Measurements from ENCODE around the gene FAM210A. TPM values are rescaled to one million over a fixed set of nuclear protein-coding genes. Genes with fewer than 3 reads are reported as not detected.

Gene FAM210A
- total and polyA plus RNA-seq, 4 donors = 16.9 to 32.6 (median 20.1) TPM

DNA sequence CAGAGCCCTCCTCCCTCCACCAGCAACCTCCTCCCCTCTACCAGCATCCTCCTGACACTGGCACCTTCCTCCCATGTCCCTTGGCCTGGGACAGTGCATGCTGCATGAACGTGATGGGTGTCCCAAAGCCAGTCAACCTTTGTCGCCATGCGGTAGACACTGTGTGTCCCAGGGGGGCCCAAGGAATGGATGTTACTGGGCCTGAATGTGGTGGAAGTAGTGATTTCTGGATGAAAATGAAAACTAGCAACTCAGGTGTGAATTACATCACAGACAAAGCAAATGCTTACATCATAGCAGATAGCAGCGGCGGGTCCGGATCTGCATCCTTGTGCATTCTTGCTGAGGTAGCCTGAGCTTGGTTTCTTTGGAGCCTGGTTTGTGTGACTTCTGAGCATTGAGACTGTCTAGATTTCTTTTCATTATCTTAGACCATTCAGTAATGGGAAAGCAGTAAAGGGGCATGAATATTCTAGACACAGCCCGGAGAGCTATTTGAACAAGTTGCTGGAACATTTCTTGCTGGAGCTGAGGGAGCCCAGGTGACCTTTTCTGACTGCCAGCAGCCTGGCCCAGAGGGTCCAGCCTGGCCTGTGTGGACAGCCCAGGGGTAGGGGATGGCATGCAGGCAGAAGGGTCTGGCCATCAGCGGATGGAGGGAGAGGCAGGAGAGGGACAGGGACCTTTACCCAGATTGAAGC is 100.4 kb downstream of the FAM210A start:
- Histone ChIP-seq H3K4me1 (ENCODE audit: control insufficient read depth, insufficient read depth, low read length) (peaks cover 51% of the 10 kb centered on the region), H3K4me3 (ENCODE audit: low read depth, low read length) (no peak overlapping the region), H3K27me3 (ENCODE audit: control insufficient read depth, insufficient read depth, low read length) (no peaks in the 10 kb centered on the region), H3K9me3 (ENCODE audit: control insufficient read depth, insufficient read depth, low read length) (no peaks in the 10 kb centered on the region), H3K36me3 (ENCODE audit: control insufficient read depth, insufficient read depth, low read length) (peaks cover 42% of the 10 kb centered on the region), H3K27ac (ENCODE audit: low read depth, low read length) (no peak overlapping the region)
- 70% methylated on average over 2 of the region's 8 CpGs for WGBS (ENCODE audit: insufficient coverage)
- DNase-seq (ENCODE audit: low read depth in 4 of 6, low spot score in 6 of 6) = no peak

DNA sequence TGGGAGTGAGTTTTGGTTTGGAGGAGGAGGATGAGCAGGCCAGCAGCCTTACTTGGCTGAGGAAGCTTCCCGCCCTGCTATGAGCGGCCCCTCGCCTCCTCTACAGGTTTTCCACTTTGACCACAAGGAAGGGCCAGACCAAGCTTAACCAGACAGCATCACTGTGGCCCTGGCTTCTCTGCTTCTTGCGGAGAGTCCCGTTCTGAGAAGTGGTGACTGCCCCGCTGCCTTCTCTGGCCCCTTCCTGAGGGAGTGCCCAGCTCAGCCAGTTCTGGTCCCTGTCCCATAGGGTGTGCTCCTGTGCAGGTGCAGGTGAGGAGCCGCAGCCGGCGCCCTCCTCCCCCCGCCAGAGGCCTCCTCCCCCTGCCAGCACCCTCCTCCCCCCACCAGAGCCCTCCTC is 101.0 kb downstream of the FAM210A start:
- no peaks in the 10 kb centered on the region for H3K27me3 ChIP-seq (ENCODE audit: control insufficient read depth, insufficient read depth, low read length)
- no peak for DNase-seq (ENCODE audit: low read depth in 4 of 6, low spot score in 6 of 6)
- no peaks in the 10 kb centered on the region for H3K9me3 ChIP-seq (ENCODE audit: control insufficient read depth, insufficient read depth, low read length)
- 100% methylated on average over 5 of the region's 10 CpGs for WGBS (ENCODE audit: insufficient coverage)
- H3K4me3 ChIP-seq (ENCODE audit: low read depth, low read length) = no peak overlapping the region
- peaks cover 51% of the 10 kb centered on the region for H3K4me1 ChIP-seq (ENCODE audit: control insufficient read depth, insufficient read depth, low read length)
- H3K36me3 ChIP-seq (ENCODE audit: control insufficient read depth, insufficient read depth, low read length) = peaks cover 45% of the 10 kb centered on the region
- H3K27ac ChIP-seq (ENCODE audit: low read depth, low read length) = no peak overlapping the region

DNA sequence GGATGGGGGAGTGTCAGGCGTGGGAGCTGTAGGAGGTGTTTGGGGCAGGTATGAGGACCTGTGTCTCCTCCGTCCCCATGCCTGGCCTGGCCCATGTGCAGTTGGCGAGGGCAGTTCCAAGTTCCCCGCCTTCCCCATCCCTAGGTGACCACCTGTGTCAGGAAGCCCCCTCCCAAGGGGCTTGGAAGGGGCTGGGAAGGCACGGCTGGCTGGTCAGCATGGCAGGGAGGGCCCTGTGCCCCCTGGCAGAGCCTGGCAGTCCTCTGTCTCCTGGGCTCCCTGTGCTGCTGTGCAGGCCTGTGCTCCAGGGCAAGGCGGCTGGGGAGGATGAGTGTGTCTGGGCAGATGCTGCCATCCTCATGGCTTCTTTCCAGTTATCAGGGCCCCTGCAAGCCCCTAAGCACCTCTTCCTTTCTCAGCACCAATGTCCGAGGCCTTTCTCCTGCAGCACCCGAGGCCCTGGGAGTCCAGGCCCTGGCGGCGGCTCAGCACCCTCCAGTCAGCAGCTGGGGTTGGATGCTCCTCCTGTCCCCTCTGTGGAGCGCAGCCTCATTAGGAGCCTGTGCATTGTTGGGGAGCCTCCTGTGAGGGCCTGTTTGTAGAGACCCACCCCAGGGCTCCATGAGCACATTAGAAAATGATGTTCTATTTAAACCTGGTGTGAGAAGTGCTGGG is 101.7 kb downstream of the FAM210A start:
- H3K9me3 ChIP-seq (ENCODE audit: control insufficient read depth, insufficient read depth, low read length) = no peaks in the 10 kb centered on the region
- no peak overlapping the region for H3K4me3 ChIP-seq (ENCODE audit: low read depth, low read length)
- H3K4me1 ChIP-seq (ENCODE audit: control insufficient read depth, insufficient read depth, low read length) = peaks cover 48% of the 10 kb centered on the region
- H3K27me3 ChIP-seq (ENCODE audit: control insufficient read depth, insufficient read depth, low read length) = no peaks in the 10 kb centered on the region
- no peak overlapping the region for H3K27ac ChIP-seq (ENCODE audit: low read depth, low read length)
- no peak for DNase-seq (ENCODE audit: low read depth in 4 of 6, low spot score in 6 of 6)
- peaks cover 52% of the 10 kb centered on the region for H3K36me3 ChIP-seq (ENCODE audit: control insufficient read depth, insufficient read depth, low read length)
- 91% methylated on average over 7 of the region's 11 CpGs for WGBS (ENCODE audit: insufficient coverage)

DNA sequence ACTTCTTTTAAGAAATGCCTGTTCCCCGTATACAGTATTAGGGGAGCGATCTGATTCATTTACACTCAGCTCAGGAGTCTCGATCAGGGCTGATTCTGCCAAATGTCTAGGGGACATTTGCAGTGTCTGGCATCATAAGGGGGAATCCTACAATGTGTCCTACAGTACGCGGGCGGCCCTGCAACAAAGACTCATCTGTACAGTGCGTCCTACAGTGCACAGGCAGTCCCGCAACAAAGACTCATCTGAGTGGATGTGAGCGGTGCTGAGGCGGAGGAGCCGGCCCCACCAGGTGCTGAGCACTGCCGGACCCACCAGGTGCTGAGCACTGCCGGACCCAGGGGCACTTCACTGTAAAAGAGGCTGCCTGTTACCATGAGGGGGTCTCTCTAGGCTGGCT is 102.5 kb downstream of the FAM210A start:
- Histone ChIP-seq H3K4me3 (ENCODE audit: low read depth, low read length) (no peak overlapping the region), H3K4me1 (ENCODE audit: control insufficient read depth, insufficient read depth, low read length) (peaks cover 48% of the 10 kb centered on the region), H3K9me3 (ENCODE audit: control insufficient read depth, insufficient read depth, low read length) (no peaks in the 10 kb centered on the region), H3K36me3 (ENCODE audit: control insufficient read depth, insufficient read depth, low read length) (peaks cover 55% of the 10 kb centered on the region), H3K27me3 (ENCODE audit: control insufficient read depth, insufficient read depth, low read length) (no peaks in the 10 kb centered on the region), H3K27ac (ENCODE audit: low read depth, low read length) (no peak overlapping the region)
- WGBS (ENCODE audit: insufficient coverage) = 69% methylated on average over 12 of the region's 13 CpGs
- peak in 1 of 6 donors; percentile 19 for DNase-seq (ENCODE audit: low read depth in 4 of 6, low spot score in 6 of 6)

DNA sequence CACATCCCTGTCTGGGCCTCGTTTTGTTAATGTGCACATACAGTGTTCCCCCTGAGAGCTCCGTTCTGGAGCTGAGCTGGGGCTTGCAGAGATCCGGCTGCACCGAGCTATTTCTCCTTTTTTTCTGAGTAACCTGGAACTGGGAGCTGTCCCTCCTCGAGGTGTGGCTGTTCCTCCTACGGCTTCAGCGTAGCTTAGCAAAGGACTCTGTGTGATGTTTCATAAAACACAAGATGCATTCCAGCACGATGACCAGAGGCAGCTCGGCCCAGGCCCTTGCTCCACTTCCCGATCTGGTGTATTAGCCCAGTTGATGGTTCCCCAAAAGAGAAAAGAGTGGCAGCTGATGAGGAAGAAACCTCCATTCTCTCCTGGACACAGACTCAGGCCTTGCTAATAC is 103.0 kb downstream of the FAM210A start:
- Histone ChIP-seq H3K4me1 (ENCODE audit: control insufficient read depth, insufficient read depth, low read length) (peaks cover 47% of the 10 kb centered on the region), H3K27me3 (ENCODE audit: control insufficient read depth, insufficient read depth, low read length) (no peaks in the 10 kb centered on the region), H3K36me3 (ENCODE audit: control insufficient read depth, insufficient read depth, low read length) (peaks cover 55% of the 10 kb centered on the region), H3K27ac (ENCODE audit: low read depth, low read length) (no peak overlapping the region), H3K4me3 (ENCODE audit: low read depth, low read length) (no peak overlapping the region), H3K9me3 (ENCODE audit: control insufficient read depth, insufficient read depth, low read length) (no peaks in the 10 kb centered on the region)
- no peak for DNase-seq (ENCODE audit: low read depth in 4 of 6, low spot score in 6 of 6)
- WGBS (ENCODE audit: insufficient coverage) = 89% methylated on average over 7 of the region's 10 CpGs

DNA sequence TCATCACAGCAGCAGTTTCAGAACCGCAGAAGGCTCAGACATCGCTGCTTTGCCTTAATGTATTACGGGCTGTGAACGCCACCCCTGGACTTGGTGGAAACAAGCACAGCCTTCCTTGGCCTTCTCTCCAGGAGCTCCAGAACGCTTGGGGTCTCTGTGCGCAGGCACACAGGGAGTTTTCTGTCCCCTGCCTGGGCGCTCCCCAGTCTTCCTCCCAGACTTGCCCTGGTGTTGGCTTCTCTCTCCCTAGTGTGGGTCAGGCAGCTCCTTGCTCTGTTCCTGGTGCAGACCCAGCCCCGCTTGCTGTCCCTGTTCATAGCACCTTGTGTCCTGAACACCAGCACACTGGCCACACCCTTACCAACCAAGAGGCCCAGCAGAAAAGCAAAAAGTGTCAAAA is 103.6 kb downstream of the FAM210A start:
- peaks cover 44% of the 10 kb centered on the region for H3K4me1 ChIP-seq (ENCODE audit: control insufficient read depth, insufficient read depth, low read length)

DNA sequence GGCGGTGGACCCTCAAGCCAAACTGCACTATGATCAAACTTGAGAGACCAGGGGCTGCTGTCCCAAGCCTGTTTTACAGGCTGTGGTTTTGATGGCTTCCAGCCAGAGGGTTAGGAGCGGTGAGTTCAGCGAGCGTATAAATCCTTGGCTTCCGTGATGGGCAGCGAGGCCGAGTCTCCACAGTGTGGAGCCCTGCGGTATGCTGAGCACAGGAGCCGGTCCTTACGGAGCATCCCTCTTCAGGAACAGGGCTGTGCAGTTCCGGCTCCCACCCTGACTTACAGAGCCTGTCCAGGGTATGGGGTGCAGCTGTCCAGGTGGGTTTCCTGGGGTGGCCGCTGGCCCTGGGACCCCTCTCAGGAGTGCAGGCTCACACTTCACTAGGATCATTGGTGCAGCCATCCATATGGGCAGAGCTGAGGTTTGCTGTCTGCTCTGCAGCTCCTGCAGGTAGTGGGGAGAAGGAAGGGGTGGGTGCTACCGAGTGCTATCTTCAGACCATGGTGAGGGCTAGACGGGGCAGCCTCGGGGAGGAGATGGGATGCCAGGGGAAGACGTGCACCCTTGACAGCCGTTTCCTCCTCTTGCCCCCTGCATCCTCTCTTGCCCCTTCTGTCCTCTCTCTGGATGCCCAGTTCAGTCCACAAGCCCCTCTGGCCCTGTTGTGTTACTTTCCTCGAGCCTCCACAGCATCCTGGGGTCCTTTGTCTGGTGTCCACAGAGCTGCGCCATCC is 104.3 kb downstream of the FAM210A start:
- peaks cover 48% of the 10 kb centered on the region for H3K36me3 ChIP-seq (ENCODE audit: control insufficient read depth, insufficient read depth, low read length)
- H3K9me3 ChIP-seq (ENCODE audit: control insufficient read depth, insufficient read depth, low read length) = no peaks in the 10 kb centered on the region
- H3K27me3 ChIP-seq (ENCODE audit: control insufficient read depth, insufficient read depth, low read length) = no peaks in the 10 kb centered on the region
- peaks cover 39% of the 10 kb centered on the region for H3K4me1 ChIP-seq (ENCODE audit: control insufficient read depth, insufficient read depth, low read length)
- H3K4me3 ChIP-seq (ENCODE audit: low read depth, low read length) = no peak overlapping the region
- H3K27ac ChIP-seq (ENCODE audit: low read depth, low read length) = no peak overlapping the region
- DNase-seq (ENCODE audit: low read depth in 4 of 6, low spot score in 6 of 6) = no peak
- 88% methylated on average over 16 of the region's 19 CpGs for whole genome bisulfite sequencing (ENCODE audit: insufficient coverage)

More for the DNA sequence above, 103.6 kb downstream of the FAM210A start:
- H3K4me3 ChIP-seq (ENCODE audit: low read depth, low read length) = no peak overlapping the region
- 97% methylated on average over 8 of the region's 8 CpGs for WGBS (ENCODE audit: insufficient coverage)
- H3K27me3 ChIP-seq (ENCODE audit: control insufficient read depth, insufficient read depth, low read length) = no peaks in the 10 kb centered on the region
- no peak overlapping the region for H3K27ac ChIP-seq (ENCODE audit: low read depth, low read length)
- peaks cover 51% of the 10 kb centered on the region for H3K36me3 ChIP-seq (ENCODE audit: control insufficient read depth, insufficient read depth, low read length)
- DNase-seq (ENCODE audit: low read depth in 4 of 6, low spot score in 6 of 6) = no peak
- no peaks in the 10 kb centered on the region for H3K9me3 ChIP-seq (ENCODE audit: control insufficient read depth, insufficient read depth, low read length)

DNA sequence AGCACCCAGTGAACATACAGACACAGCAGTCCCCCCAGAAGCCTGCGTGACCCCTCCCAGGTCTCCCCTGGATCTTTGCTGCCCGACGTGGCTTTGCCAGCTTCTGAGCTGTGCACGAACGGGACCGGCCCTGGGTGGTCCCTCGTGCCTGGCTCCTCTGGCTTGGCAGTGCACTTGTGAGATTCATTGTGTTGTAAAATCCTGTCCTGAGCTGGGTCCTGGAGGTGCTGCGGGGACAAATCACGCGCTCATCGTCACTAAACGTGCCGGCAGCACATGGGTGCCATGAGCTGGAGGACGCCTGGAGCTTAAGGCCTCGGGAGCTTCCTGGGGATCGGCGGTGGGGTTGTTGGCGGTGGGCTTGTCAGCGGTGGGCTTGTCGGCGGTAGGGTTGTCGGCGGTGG is 104.9 kb downstream of the FAM210A start:
- H3K9me3 ChIP-seq (ENCODE audit: control insufficient read depth, insufficient read depth, low read length) = no peaks in the 10 kb centered on the region
- WGBS (ENCODE audit: insufficient coverage) = 96% methylated on average over 17 of the region's 23 CpGs
- H3K4me3 ChIP-seq (ENCODE audit: low read depth, low read length) = no peak overlapping the region
- no peak for DNase-seq (ENCODE audit: low read depth in 4 of 6, low spot score in 6 of 6)
- H3K27ac ChIP-seq (ENCODE audit: low read depth, low read length) = no peak overlapping the region
- H3K36me3 ChIP-seq (ENCODE audit: control insufficient read depth, insufficient read depth, low read length) = peaks cover 49% of the 10 kb centered on the region
- H3K27me3 ChIP-seq (ENCODE audit: control insufficient read depth, insufficient read depth, low read length) = no peaks in the 10 kb centered on the region
- H3K4me1 ChIP-seq (ENCODE audit: control insufficient read depth, insufficient read depth, low read length) = peaks cover 36% of the 10 kb centered on the region

DNA sequence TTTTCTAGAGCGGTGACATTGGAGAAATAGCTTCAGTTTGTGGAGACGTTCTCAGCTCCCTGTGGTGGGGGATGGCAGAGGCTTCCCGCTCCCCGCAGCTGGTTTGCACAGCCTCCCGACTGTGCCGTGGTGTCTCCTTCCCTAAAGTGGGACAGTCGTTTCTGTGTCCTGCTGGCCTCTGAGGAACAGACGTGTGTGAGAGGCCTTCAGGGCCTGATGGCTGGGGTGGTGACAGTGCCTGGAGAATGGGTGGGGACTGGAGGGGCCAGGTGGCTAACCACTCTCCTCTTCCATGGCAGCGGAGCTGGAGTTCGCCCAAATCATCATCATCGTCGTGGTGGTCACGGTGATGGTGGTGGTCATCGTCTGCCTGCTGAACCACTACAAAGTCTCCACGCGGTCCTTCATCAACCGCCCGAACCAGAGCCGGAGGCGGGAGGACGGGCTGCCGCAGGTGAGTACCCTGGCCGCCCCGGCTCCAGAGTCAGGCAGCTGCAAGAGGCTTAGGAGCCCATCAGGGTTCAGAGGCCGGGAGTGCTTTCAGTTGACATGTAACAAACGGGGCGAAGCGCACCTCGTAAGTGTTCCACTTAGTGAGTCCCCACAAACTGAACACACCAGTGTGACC is 105.4 kb downstream of the FAM210A start:
- WGBS (ENCODE audit: insufficient coverage) = 93% methylated on average over 24 of the region's 29 CpGs
- Histone ChIP-seq H3K36me3 (ENCODE audit: control insufficient read depth, insufficient read depth, low read length) (peaks cover 51% of the 10 kb centered on the region), H3K27ac (ENCODE audit: low read depth, low read length) (no peak overlapping the region), H3K27me3 (ENCODE audit: control insufficient read depth, insufficient read depth, low read length) (no peaks in the 10 kb centered on the region), H3K9me3 (ENCODE audit: control insufficient read depth, insufficient read depth, low read length) (no peaks in the 10 kb centered on the region), H3K4me1 (ENCODE audit: control insufficient read depth, insufficient read depth, low read length) (peaks cover 30% of the 10 kb centered on the region), H3K4me3 (ENCODE audit: low read depth, low read length) (no peak overlapping the region)
- no peak for DNase-seq (ENCODE audit: low read depth in 4 of 6, low spot score in 6 of 6)

Data from spinal cord (tissue), 10 donors.